GM20000 (cell line): ENCODE data around the gene ZNF385C.

Experiments used
- DNase-seq: peaks from one replicate; pipeline ENCODE4 v3.0.0; 2012; ENCODE audit warnings: low spot score
- CTCF ChIP-seq: IDR thresholded peaks from 2 replicates; pipeline ENCODE4 v1.5.1; 2012; ENCODE audit warnings: mild to moderate bottlenecking, control low read depth; ENCODE audit errors: extremely low read depth, missing control alignments

Gene ZNF385C

GRCh38 chr17:42103221-42103954, 5.1 kb upstream of the ZNF385C start:
- no peak for TF ChIP-seq CTCF
- DNase-seq, result no peak

DNA sequence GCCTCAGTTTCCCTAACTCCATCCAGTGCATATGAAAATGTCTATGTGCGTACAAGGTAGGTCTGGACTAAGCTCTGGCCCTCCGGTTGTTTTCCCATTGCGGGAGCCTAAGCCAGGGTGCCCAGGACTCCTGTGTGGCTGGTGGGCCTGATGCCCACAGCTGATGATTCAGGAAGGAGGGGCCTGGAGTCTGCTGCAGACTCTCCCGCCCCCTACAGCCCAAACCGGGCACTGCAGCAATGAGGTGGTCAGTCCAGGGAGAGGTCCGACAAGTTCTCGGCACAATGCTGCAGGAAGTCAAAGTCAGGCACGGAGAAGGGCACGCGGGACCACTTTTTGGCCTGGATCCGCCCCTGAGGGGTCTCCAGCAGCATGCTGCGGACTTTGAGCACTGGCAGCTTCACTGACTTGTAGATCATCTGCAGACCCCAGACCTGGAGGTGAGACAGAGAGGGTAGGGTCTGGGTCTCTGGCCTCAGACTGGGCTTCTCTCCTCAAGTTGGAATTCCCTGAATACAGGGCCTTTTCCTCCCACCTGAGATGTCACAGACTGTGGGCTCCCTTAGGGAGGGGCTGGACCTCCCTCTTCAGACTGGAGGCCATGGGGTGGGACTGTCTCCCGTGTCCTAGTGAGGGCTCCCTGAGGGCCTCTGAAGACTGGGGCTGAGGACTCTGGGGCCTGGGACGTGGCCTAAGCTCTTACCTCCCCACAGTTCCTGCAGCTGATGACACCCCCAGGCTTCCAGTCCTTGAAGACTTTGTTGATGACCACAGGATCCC, 3.4 kb upstream of the ZNF385C start:
- TF ChIP-seq CTCF, result peak; percentile 93
- DNase-seq, result peak; percentile 86

- no peak for TF ChIP-seq CTCF
- no peak for DNase-seq
Observed at GRCh38 chr17:42098730-42099399, 592 bp upstream of the ZNF385C start.

DNA sequence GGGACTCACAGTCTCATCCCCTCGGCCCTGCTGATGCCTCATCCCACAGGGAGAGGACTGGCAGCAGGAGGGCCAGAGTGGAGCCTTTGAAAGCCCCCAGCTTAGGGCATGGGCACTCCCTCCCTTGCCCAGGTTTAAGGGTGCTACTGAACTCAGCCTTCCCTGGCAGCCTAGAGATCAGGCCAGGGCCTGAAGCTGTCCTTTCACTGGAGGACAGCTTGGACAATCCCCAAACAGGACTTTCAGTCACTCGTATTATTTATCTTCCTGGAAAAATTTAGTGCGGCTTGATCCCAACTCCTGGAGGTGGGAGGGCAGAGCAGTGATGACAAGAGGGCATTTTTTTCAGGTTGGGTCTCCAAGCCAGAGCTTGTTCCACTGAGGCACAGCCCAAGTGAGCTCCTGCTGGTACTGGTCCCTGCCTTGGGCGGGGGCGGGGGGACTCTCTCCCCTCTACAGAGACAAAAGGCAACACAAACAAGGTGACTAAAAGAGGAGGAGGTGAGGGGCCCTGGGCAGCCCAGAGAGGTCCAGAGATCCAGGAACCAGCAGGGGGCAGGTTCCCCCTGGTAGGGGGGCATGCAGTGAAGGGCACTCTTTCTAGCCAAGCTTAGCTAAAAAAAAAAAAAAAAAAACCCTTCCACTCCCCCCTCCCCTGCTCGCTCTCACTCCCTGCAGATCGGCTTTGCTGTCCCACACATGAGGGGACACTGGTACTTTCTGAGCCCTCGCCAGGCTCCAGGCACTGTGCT, 1.7 kb downstream of the ZNF385C start:
- no peak for TF ChIP-seq CTCF
- DNase-seq, result no peak

DNA sequence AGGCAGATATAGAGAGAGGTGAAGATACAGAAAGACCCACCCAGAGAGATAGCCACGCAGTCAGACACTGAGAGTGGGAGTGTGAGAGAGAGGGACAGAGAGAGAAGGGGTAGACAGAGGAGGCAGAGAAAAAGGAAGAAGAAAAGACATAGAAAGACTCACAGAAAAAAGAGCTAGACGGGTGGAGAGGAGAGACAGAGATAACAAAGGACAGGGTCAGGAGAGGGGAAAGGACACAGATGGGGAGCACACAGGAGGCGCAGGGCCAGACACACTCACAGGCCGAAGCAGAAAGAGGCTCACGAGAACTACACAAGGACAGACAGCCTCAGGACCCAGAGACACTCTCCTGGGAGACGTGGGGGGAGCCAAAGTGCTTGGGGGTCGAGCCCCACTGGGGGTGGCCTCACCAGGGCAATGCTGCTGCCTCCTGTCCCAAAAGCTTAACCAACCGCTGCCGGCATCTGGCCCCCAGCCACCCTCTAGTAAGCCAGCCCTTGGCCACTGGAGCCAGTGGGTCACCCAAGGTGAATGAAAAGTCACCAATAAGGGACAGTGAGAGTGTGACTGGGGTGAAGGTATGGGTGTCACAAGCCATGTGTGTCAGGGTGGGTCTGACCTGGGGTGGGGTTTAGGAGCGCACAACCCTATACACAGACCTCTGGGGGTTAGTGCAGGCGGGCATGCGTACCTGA, 3.8 kb downstream of the ZNF385C start:
- DNase-seq, result no peak
- TF ChIP-seq CTCF, result no peak

- no peak for TF ChIP-seq CTCF
- DNase-seq, result no peak
Observed at GRCh38 chr17:42092939-42093338, 5.3 kb downstream of the ZNF385C start.
